Endothelial cell (in vitro differentiated cells): Measurements from ENCODE around the gene ABI3BP. TPM values are rescaled to one million over a fixed set of nuclear protein-coding genes. Genes with fewer than 3 reads are reported as not detected.

Experiments used
- DNase-seq: peaks from one replicate; pipeline ENCODE4 v3.0.0; 2021; ENCODE audit warnings: low spot score
- H3K27ac Mint-ChIP-seq: one replicate; pipeline ENCODE4 v1.8.0; 2021; ENCODE audit warnings: mixed read lengths, inconsistent platforms; ENCODE audit not compliant: unreplicated experiment
- H3K27me3 Mint-ChIP-seq: one replicate; pipeline ENCODE4 v1.8.0; 2021; ENCODE audit warnings: mild to moderate bottlenecking, moderate library complexity, mixed read lengths, inconsistent platforms; ENCODE audit not compliant: unreplicated experiment
- H3K36me3 Mint-ChIP-seq: one replicate; pipeline ENCODE4 v1.8.0; 2021; ENCODE audit warnings: mild to moderate bottlenecking, low read depth, mixed read lengths, inconsistent platforms; ENCODE audit not compliant: unreplicated experiment
- H3K4me1 Mint-ChIP-seq: one replicate; pipeline ENCODE4 v1.8.0; 2021; ENCODE audit warnings: mild to moderate bottlenecking, mixed read lengths, inconsistent platforms; ENCODE audit not compliant: unreplicated experiment
- H3K4me3 Mint-ChIP-seq: one replicate; pipeline ENCODE4 v1.8.0; 2021; ENCODE audit warnings: mild to moderate bottlenecking, mixed read lengths, inconsistent platforms; ENCODE audit not compliant: unreplicated experiment
- H3K9me3 Mint-ChIP-seq: one replicate; pipeline ENCODE4 v1.8.0; 2021; ENCODE audit warnings: mixed read lengths, inconsistent platforms; ENCODE audit not compliant: unreplicated experiment
- CTCF ChIP-seq: fragments of 200-600 bp; sonication (generic); IDR thresholded peaks from one replicate; pipeline ENCODE4 v1.5.0; 2021; ENCODE audit warnings: antibody characterized with exemption; ENCODE audit not compliant: unreplicated experiment
- total RNA-seq: library from RNA; stranded (reverse); fragmentation: NEBNext Ultra II Directional; extraction: Animal tissue kit (Norgen Biotek cat#: 25700); gene quantifications from one replicate; pipeline ENCODE4 v1.2.1, GENCODE V29; 2021; ENCODE audit not compliant: unreplicated experiment

The ABI3BP gene
- total RNA-seq, 1 donor from 2014 or later, result 0.26 TPM

DNA sequence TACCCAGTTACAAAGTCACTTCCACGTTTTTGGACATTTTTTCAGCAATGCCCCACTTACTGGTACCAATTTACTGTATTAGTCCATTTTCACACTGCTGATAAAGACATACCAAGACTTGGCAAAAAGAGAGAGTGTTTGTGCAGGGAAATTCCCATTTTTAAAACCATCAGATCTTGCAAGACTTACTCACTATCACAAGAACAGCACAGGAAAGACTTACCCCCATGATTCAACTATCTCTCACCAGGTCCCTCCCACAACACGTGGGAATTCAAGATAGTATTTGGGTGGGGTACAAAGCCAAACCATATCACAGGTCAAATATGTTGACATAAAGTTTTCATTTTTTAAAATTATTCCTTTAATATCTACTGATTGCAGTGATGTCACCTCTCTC is 16.2 kb upstream of the ABI3BP start:
- H3K4me3 Mint-ChIP-seq, result no peak overlapping the region
- peaks cover 1% of the 10 kb centered on the region for H3K27me3 Mint-ChIP-seq
- no peak overlapping the region for H3K27ac Mint-ChIP-seq
- peaks cover 12% of the 10 kb centered on the region for H3K9me3 Mint-ChIP-seq
- DNase-seq, result no peak
- H3K36me3 Mint-ChIP-seq, result peaks cover 6% of the 10 kb centered on the region
- TF ChIP-seq CTCF, result no peak
- no peaks in the 10 kb centered on the region for H3K4me1 Mint-ChIP-seq

DNA sequence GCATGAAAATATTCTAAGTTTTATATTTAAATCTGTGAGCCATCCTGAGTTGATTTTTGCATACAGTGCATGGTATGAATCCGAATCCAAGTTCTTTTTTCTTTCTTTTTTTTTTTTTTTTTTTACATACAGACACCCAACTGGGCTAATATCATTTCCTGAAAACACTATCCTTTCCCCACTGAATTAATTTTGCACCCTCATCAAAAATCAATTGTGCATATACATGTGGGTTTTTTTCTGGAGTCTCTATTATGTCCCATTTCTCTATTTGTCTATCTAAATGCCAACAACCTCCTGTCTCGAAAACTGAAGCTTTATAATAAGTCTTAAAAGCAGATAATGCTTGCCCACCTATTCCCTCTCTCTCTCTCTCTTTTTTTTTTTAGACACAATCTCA is 5.9 kb upstream of the ABI3BP start:
- Mint-ChIP-seq H3K27ac (no peak overlapping the region), H3K27me3 (no peaks in the 10 kb centered on the region), H3K4me3 (no peak overlapping the region), H3K36me3 (no peaks in the 10 kb centered on the region), H3K9me3 (no peaks in the 10 kb centered on the region), H3K4me1 (no peaks in the 10 kb centered on the region)
- TF ChIP-seq CTCF, result no peak
- DNase-seq, result no peak

- Mint-ChIP-seq H3K4me1 (no peaks in the 10 kb centered on the region), H3K9me3 (no peaks in the 10 kb centered on the region), H3K27ac (no peak overlapping the region)
Measured at GRCh38 chr3:100994809-100995208, 1.6 kb upstream of the ABI3BP start.

GRCh38 chr3:100994187-100994586 is 966 bp upstream of the ABI3BP start:
- H3K9me3 Mint-ChIP-seq, result no peaks in the 10 kb centered on the region
- H3K36me3 Mint-ChIP-seq, result no peaks in the 10 kb centered on the region
- H3K27ac Mint-ChIP-seq, result no peak overlapping the region

More at GRCh38 chr3:100994809-100995208, 1.6 kb upstream of the ABI3BP start:
- DNase-seq, result no peak
- Mint-ChIP-seq H3K4me3 (no peak overlapping the region), H3K36me3 (no peaks in the 10 kb centered on the region), H3K27me3 (no peaks in the 10 kb centered on the region)
- no peak for TF ChIP-seq CTCF

More at GRCh38 chr3:100994187-100994586, 966 bp upstream of the ABI3BP start:
- no peak for DNase-seq
- Mint-ChIP-seq H3K4me3 (no peak overlapping the region), H3K27me3 (no peaks in the 10 kb centered on the region), H3K4me1 (no peaks in the 10 kb centered on the region)
- TF ChIP-seq CTCF, result no peak
